SU-DHL-6 (cell line): ENCODE measurements around the gene OR6B1.

Source experiments
- H2AFZ ChIP-seq: fragments of 200-600 bp; sonication (generic); 2 replicates; pipeline ENCODE4 v1.6.1; 2014; ENCODE audit warnings: low read depth, mild to moderate bottlenecking, moderate library complexity, mixed read lengths, antibody characterized with exemption, low read length; ENCODE audit not compliant: severe bottlenecking
- H3F3A ChIP-seq: fragments of 200-600 bp; shearing (Covaris generic); 2 replicates; pipeline ENCODE4 v1.6.0; 2016; ENCODE audit warnings: antibody characterized with exemption, mild to moderate bottlenecking; ENCODE audit not compliant: insufficient read depth
- H3K27ac ChIP-seq: fragments of 200-600 bp; sonication (generic); 2 replicates; pipeline ENCODE4 v1.5.1; 2016; ENCODE audit warnings: low read depth, mild to moderate bottlenecking, low read length, moderate library complexity, mixed read lengths
- H3K27me3 ChIP-seq: fragments of 200-600 bp; sonication (generic), shearing (Covaris generic); 2 replicates; pipeline ENCODE4 v1.6.0; 2014; ENCODE audit warnings: mild to moderate bottlenecking, low read length
- H3K36me3 ChIP-seq: fragments of 200-600 bp; sonication (generic); 2 replicates; pipeline ENCODE4 v1.6.1; 2014; ENCODE audit warnings: mild to moderate bottlenecking, low read length, mixed read lengths
- H3K4me2 ChIP-seq: fragments of 300-600, 200-600 bp; shearing (Covaris generic), sonication (generic); 2 replicates; pipeline ENCODE4 v1.6.0; 2014; ENCODE audit warnings: low read length, low read depth, mild to moderate bottlenecking; ENCODE audit not compliant: poor library complexity, severe bottlenecking
- H3K4me3 ChIP-seq: fragments of 200-600 bp; sonication (generic); 2 replicates; pipeline ENCODE4 v1.5.1; 2014; ENCODE audit warnings: antibody characterized with exemption, low read length, mild to moderate bottlenecking, mixed read lengths; ENCODE audit not compliant: insufficient read depth, poor library complexity, severe bottlenecking
- H3K79me2 ChIP-seq: fragments of 200-600 bp; sonication (generic); 2 replicates; pipeline ENCODE4 v1.6.1; 2014; ENCODE audit warnings: mild to moderate bottlenecking, low read length, moderate library complexity; ENCODE audit not compliant: insufficient read depth
- H3K9ac ChIP-seq: fragments of 200-600 bp; sonication (generic); 2 replicates; pipeline ENCODE4 v1.7.0; 2014; ENCODE audit warnings: mild to moderate bottlenecking, low read length
- H3K9me2 ChIP-seq: fragments of 200-600 bp; sonication (generic); replicated peaks from 2 replicates; pipeline ENCODE4 v1.6.1; 2014; ENCODE audit warnings: low read length; ENCODE audit not compliant: insufficient read depth
- H3K9me3 ChIP-seq: fragments of 200-600 bp; sonication (generic); 2 replicates; pipeline ENCODE4 v1.6.1; 2014; ENCODE audit warnings: low read length, mixed read lengths; ENCODE audit not compliant: insufficient read depth
- H4K20me1 ChIP-seq: fragments of 200-600 bp; sonication (generic); 2 replicates; pipeline ENCODE4 v1.6.1; 2014; ENCODE audit warnings: low read depth, mild to moderate bottlenecking, antibody characterized with exemption, low read length, moderate library complexity, mixed read lengths
- EZH2phosphoT487 ChIP-seq: fragments of 200-600 bp; sonication (generic), shearing (Covaris generic); conservative IDR thresholded peaks from 2 replicates; pipeline ENCODE4 v1.6.1; 2018; ENCODE audit warnings: mild to moderate bottlenecking, antibody characterized with exemption, low read length, moderate library complexity, mixed read lengths
- TF ChIP-seq, protein P1 (sequence below): fragments of 200-600 bp; sonication (generic); IDR thresholded peaks from one replicate; pipeline ENCODE4 v1.5.1; 2017; ENCODE audit warnings: antibody characterized with exemption, mild to moderate bottlenecking, low read length, moderate library complexity; ENCODE audit not compliant: insufficient read depth, poor library complexity, severe bottlenecking

Gene OR6B1

DNA sequence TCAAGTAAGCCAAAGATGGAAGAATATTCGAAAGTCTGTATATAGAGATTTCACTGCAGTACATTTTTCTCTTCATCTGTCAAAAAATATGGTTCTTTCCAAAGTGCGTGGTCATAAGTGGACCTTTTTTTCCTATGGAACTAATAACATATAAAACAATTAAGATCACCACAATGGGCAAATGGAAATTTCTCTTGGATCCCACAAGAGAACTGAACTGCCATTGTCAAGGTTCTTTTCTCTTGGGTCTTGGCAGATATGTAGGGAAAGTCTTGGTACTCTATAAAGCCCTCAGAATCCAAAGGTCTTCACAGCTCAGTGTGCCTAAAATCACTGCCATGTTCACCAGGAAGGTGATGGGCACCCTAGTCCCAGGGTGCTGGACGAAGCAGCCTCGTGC lies at the start of gene OR6B1:
Gene OR6B1 (plus strand): TSS at position 301 of the 400 bp plus-strand sequence. CDS start 3,677 bp downstream, outside the sequence.
- Histone ChIP-seq H3F3A (no peaks in the 10 kb centered on the region), H3K27ac (no peak within 1 kb of the TSS), H3K27me3 (no peaks in the 10 kb centered on the region), H3K9ac (no peak within 1 kb of the TSS), H3K36me3 (no peaks in the 10 kb centered on the region), H3K9me2 (no peaks in the 10 kb centered on the region), H2AFZ (no peak within 1 kb of the TSS), H3K4me2 (no peak within 1 kb of the TSS), H3K9me3 (no peaks in the 10 kb centered on the region), H4K20me1 (no peaks in the 10 kb centered on the region), H3K4me3 (no peak within 1 kb of the TSS), H3K79me2 (no peaks in the 10 kb centered on the region)
- TF ChIP-seq, protein P1, sequence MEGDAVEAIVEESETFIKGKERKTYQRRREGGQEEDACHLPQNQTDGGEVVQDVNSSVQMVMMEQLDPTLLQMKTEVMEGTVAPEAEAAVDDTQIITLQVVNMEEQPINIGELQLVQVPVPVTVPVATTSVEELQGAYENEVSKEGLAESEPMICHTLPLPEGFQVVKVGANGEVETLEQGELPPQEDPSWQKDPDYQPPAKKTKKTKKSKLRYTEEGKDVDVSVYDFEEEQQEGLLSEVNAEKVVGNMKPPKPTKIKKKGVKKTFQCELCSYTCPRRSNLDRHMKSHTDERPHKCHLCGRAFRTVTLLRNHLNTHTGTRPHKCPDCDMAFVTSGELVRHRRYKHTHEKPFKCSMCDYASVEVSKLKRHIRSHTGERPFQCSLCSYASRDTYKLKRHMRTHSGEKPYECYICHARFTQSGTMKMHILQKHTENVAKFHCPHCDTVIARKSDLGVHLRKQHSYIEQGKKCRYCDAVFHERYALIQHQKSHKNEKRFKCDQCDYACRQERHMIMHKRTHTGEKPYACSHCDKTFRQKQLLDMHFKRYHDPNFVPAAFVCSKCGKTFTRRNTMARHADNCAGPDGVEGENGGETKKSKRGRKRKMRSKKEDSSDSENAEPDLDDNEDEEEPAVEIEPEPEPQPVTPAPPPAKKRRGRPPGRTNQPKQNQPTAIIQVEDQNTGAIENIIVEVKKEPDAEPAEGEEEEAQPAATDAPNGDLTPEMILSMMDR: no peak
- TF ChIP-seq EZH2phosphoT487: no peak

DNA sequence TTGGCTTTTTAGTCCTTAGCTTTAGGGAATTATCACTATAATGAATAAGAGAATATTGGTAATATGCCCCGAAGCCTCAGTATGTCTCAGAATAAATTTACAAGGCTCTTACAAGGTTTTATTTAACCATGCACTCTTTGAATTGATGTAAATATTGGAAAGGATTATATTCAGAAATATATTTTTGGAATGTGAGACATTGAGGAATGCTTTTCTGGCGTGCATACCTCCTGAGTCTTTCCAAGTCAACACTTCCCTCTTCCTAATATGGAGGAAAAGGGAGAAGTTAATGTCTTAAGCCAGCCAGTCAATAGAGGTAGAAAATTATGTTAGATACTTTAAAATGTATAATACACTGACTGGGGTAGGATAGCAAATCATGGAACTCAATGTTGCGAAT lies 46.7 kb upstream of the OR6B1 start:
- no peak overlapping the region for H3K4me2 ChIP-seq
- no peaks in the 10 kb centered on the region for H4K20me1 ChIP-seq
- no peak overlapping the region for H2AFZ ChIP-seq
- H3F3A ChIP-seq: no peaks in the 10 kb centered on the region
- TF ChIP-seq, protein P1: no peak
- TF ChIP-seq EZH2phosphoT487: no peak
- H3K9me3 ChIP-seq: no peaks in the 10 kb centered on the region
- H3K27ac ChIP-seq: no peak overlapping the region
- H3K9me2 ChIP-seq: no peaks in the 10 kb centered on the region
- H3K79me2 ChIP-seq: no peaks in the 10 kb centered on the region
- H3K27me3 ChIP-seq: no peaks in the 10 kb centered on the region
- H3K4me3 ChIP-seq: no peak overlapping the region
- H3K36me3 ChIP-seq: no peaks in the 10 kb centered on the region
- H3K9ac ChIP-seq: no peak overlapping the region

DNA sequence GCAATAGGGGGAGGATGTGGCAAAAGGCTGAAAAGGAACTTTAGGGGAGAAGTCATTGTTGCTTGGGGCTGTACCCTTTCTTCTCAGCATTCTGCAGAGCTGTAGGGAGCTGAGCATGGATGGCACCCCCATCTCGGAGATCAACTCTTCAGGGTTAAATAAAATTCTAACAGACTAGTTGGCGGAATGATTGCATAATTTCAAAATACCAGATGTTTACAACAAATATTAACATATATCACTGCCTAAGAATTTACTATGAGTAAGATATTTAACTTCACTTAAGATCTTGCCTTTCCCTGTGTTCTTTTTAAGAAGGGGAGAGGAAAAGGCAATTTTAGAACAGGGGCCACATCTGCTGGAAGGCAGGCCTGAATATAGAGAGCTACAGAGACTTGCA lies 46.0 kb upstream of the OR6B1 start:
- Histone ChIP-seq H2AFZ (no peak overlapping the region), H3K4me3 (no peak overlapping the region), H3K9ac (no peak overlapping the region), H3K27me3 (no peaks in the 10 kb centered on the region), H3F3A (no peaks in the 10 kb centered on the region), H3K27ac (no peak overlapping the region), H3K9me2 (no peaks in the 10 kb centered on the region), H4K20me1 (no peaks in the 10 kb centered on the region), H3K79me2 (no peaks in the 10 kb centered on the region), H3K4me2 (no peak overlapping the region), H3K36me3 (no peaks in the 10 kb centered on the region), H3K9me3 (no peaks in the 10 kb centered on the region)
- TF ChIP-seq, protein P1: no peak
- no peak for TF ChIP-seq EZH2phosphoT487

DNA sequence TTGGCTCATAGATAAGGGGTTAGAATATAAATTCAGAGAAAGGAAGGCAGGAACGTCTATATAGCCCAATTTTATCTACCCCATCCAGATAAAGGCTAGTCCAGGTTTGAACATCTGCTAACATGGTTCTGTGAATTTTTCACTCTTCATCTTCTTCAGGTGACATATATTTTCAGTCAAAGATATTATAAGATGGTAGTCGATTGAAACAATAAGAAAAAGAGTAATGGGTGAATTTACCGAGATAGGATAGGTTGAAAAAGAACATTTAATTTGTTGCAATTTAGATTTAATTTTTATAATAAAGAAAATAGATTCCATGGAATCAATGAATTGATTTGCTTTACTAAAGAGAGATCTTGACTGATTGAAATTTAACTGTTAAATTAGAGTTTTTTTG lies 45.6 kb upstream of the OR6B1 start, which contains the start of gene OR2F1:
Gene OR2F1 (plus strand): TSS at position 301 of the 400 bp plus-strand sequence. CDS start 5,127 bp downstream, outside the sequence.
- Histone ChIP-seq H3K4me2 (no peak within 1 kb of the TSS), H3K4me3 (no peak within 1 kb of the TSS)
- TF ChIP-seq EZH2phosphoT487: no peak
- TF ChIP-seq, protein P1: no peak

More for the DNA sequence above, 45.6 kb upstream of the OR6B1 start, which contains the start of gene OR2F1:
- no peaks in the 10 kb centered on the region for H3K9me3 ChIP-seq
- no peaks in the 10 kb centered on the region for H3K79me2 ChIP-seq
- no peaks in the 10 kb centered on the region for H4K20me1 ChIP-seq
- H3K9ac ChIP-seq: no peak within 1 kb of the TSS
- H3K27ac ChIP-seq: no peak within 1 kb of the TSS
- no peaks in the 10 kb centered on the region for H3K27me3 ChIP-seq
- H3K9me2 ChIP-seq: no peaks in the 10 kb centered on the region
- no peak within 1 kb of the TSS for H2AFZ ChIP-seq
- H3K36me3 ChIP-seq: no peaks in the 10 kb centered on the region
- no peaks in the 10 kb centered on the region for H3F3A ChIP-seq
